Measurements from ENCODE around the gene MSMO1. TPM values are rescaled to one million over a fixed set of nuclear protein-coding genes. Genes with fewer than 3 reads are reported as not detected.

The MSMO1 gene
- total and polyA plus RNA-seq, 10 of the 15 experiments (the other 5 are each of a cell fraction or from before 2014, with no cell fraction given) = 63.6 to 168 (median 105) TPM

DNA sequence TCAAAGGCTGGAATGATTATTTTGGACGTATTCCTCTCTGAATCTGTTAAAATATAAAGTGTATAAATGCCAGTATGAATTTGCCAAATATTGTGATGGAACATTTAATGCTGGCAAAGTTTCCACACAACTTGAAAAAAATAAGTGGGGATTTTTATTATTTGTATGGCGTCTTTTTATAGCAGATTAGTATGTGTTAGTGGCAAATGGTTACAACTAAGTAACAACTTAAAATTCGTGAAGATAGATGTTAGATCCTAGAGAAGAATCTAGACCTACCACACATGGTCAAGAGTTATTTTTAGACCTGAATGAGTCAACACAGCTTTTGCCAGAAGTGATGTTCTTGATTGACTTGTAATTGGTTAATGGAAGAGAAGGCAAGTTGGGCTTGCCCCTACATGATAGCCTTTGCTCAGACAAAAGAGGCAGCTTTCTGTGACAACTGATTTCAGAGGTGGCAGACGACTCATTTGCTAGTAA is 56.2 kb downstream of the MSMO1 start:
- H3K79me2 ChIP-seq (ENCODE audit: control insufficient read depth, insufficient read depth, low read length) = no peaks in the 10 kb centered on the region
- intact Hi-C loops (cut with micrococcal nuclease; ENCODE audit: unreplicated experiment) = no loop called here
- H3K9me3 ChIP-seq (replicated peaks; ENCODE audit: control insufficient read depth, insufficient read depth, low read length) = no peaks in the 10 kb centered on the region
- no peaks in the 10 kb centered on the region for H3K4me1 ChIP-seq (ENCODE audit: control insufficient read depth, insufficient read depth, low read length)
- no peak overlapping the region for H3K27ac ChIP-seq (ENCODE audit: control insufficient read depth, insufficient read depth)
- TF ChIP-seq RUNX3 (IDR thresholded peaks at IDR 0.05; ENCODE audit: low read length) (no peak), CEBPB (IDR thresholded peaks at IDR 0.05; ENCODE audit: borderline replicate concordance in 1 of 2, low read depth in 2 of 2, low read length in 2 of 2) (no peak), NR2F1 (conservative IDR thresholded peaks at IDR 0.05) (no peak), FOXK2 (IDR thresholded peaks at IDR 0.05) (no peak), HDAC6 (IDR thresholded peaks at IDR 0.05; ENCODE audit: unreplicated experiment) (no peak), PAX5 (IDR thresholded peaks at IDR 0.05; ENCODE audit: borderline replicate concordance, low read depth, low read length) (no peak)
- TF ChIP-seq, protein P1, sequence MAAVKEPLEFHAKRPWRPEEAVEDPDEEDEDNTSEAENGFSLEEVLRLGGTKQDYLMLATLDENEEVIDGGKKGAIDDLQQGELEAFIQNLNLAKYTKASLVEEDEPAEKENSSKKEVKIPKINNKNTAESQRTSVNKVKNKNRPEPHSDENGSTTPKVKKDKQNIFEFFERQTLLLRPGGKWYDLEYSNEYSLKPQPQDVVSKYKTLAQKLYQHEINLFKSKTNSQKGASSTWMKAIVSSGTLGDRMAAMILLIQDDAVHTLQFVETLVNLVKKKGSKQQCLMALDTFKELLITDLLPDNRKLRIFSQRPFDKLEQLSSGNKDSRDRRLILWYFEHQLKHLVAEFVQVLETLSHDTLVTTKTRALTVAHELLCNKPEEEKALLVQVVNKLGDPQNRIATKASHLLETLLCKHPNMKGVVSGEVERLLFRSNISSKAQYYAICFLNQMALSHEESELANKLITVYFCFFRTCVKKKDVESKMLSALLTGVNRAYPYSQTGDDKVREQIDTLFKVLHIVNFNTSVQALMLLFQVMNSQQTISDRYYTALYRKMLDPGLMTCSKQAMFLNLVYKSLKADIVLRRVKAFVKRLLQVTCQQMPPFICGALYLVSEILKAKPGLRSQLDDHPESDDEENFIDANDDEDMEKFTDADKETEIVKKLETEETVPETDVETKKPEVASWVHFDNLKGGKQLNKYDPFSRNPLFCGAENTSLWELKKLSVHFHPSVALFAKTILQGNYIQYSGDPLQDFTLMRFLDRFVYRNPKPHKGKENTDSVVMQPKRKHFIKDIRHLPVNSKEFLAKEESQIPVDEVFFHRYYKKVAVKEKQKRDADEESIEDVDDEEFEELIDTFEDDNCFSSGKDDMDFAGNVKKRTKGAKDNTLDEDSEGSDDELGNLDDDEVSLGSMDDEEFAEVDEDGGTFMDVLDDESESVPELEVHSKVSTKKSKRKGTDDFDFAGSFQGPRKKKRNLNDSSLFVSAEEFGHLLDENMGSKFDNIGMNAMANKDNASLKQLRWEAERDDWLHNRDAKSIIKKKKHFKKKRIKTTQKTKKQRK (IDR thresholded peaks at IDR 0.05; ENCODE audit: low read depth, low read length) = no peak
- ChIA-PET RAD21 (ENCODE audit: unreplicated experiment) (interaction anchor here (1.2 kb wide), 1 partner anchor 10 kb away, joined by 4 read pairs; no protein-coding TSS in a partner anchor), POLR2A (no interaction called here), SMC1A (ENCODE audit: uncharacterized antibody, unreplicated experiment) (interaction anchor here (1.5 to 1.9 kb wide), 2 partner anchors 9 to 253 kb away, joined by 3 to 5 read pairs; no protein-coding TSS in a partner anchor), CTCF (interaction anchor here (1.0 to 1.7 kb wide), 2 partner anchors 82 to 656 kb away, joined by 3 to 4 read pairs; no protein-coding TSS in a partner anchor)
- no peaks in the 10 kb centered on the region for H4K20me1 ChIP-seq (ENCODE audit: control insufficient read depth, insufficient read depth)
- 15% methylated on average over 4 of the region's 4 CpGs for WGBS (ENCODE audit: insufficient coverage, insufficient replicate concordance, low lambda C conversion rate, missing lambda C conversion rate)
- FAIRE-seq (no peak), DNase-seq (ENCODE audit: low read depth, low spot score) (no peak), ATAC-seq (no peak)
- no peaks in the 10 kb centered on the region for H3K36me3 ChIP-seq (ENCODE audit: control insufficient read depth in 2 of 2, insufficient read depth in 2 of 2, low read length in 1 of 2)
- no peak overlapping the region for H2AFZ ChIP-seq (ENCODE audit: control insufficient read depth, low read depth, low read length)
- no peak overlapping the region for H3K9ac ChIP-seq (ENCODE audit: control insufficient read depth, insufficient read depth, low read length)
- no peak overlapping the region for H3K4me2 ChIP-seq (ENCODE audit: control insufficient read depth, insufficient read depth)
- H3K27me3 ChIP-seq (replicated peaks in 1 of 2; ENCODE audit: control insufficient read depth in 2 of 2, insufficient read depth in 2 of 2, low read length in 1 of 2) = peaks cover 0 to 12% of the 10 kb centered on the region in 2 experiments; a peak in 3 of 4 replicates
- in situ Hi-C loops (cut with MboI) = no loop called here
- no peak overlapping the region for H3K4me3 ChIP-seq
- no TSS peak for BruUV-seq (replicated peaks)

Measured in GM12878 (cell line).